ENCODE data around the gene IPO13.

DNA sequence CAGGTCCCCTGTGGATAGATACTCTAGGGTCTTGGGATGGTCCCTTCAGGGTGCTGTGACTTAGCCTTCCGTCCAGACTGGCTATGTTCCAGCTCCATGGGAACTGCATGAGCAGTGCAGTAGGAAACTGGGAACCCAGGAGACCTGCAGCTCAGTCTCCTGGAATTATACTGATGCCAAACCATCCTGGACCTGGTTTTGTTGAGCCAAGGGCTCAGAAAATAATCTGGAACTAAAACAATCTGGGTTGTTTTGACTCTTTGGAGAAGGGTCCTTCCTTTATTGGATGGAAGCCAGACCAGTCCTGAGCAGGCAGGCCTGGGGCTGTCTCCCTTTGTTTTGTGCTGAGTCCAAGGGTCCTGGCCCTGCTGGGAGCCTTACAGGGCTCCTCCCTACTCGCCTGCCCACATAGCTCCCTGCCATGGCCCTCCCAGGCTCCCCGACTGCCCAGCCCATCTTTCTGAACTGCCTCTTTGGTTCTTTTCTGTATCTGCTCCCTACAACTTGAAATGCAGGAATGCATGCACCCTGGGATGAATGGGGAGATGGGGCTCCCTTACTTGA, 1.2 kb downstream of the IPO13 start:
- TF ChIP-seq, protein P1, sequence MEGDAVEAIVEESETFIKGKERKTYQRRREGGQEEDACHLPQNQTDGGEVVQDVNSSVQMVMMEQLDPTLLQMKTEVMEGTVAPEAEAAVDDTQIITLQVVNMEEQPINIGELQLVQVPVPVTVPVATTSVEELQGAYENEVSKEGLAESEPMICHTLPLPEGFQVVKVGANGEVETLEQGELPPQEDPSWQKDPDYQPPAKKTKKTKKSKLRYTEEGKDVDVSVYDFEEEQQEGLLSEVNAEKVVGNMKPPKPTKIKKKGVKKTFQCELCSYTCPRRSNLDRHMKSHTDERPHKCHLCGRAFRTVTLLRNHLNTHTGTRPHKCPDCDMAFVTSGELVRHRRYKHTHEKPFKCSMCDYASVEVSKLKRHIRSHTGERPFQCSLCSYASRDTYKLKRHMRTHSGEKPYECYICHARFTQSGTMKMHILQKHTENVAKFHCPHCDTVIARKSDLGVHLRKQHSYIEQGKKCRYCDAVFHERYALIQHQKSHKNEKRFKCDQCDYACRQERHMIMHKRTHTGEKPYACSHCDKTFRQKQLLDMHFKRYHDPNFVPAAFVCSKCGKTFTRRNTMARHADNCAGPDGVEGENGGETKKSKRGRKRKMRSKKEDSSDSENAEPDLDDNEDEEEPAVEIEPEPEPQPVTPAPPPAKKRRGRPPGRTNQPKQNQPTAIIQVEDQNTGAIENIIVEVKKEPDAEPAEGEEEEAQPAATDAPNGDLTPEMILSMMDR (IDR thresholded peaks at IDR 0.05) = no peak
- no peak for TF ChIP-seq POLR2A (IDR thresholded peaks at IDR 0.05)

Data from transverse colon (tissue), 3 donors.